Activated naive CD8-positive, alpha-beta T cell treated with anti-CD3 and anti-CD28 coated beads, Interleukin-2, amount 50 U/mL, for 16 hours (primary cell): ENCODE measurements around the gene GALT.

Experiments
- DNase-seq: peaks from one replicate; pipeline ENCODE4 v3.0.0-alpha.2; 2020; ENCODE audit warnings: low read depth, low spot score

Gene GALT

GRCh38 chr9:34684145-34684544, 37.7 kb downstream of the GALT start:
- no peak for DNase-seq

- no peak for DNase-seq
Observed at GRCh38 chr9:34684816-34685215, 38.3 kb downstream of the GALT start.

- DNase-seq, result no peak
Observed at GRCh38 chr9:34685591-34685990, 39.1 kb downstream of the GALT start.

DNA sequence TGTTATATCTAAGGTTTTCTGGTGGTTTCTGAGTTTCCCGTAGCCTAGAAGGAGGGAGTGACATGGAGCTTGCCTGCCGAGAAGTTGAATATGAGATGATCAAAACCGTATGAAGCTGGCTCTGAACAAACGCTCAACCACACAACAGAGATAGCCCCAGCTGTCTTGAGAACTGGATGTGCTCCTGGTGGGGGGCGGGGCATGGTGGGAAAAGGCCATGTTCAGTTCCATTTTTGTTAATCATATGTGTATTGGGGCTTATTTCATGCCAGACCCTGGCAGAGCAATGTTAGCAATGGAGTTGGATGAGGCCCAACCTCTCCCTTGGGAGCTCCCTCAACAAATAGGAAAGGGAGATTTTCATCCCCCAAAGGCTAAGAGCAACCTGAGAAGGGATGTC, 39.8 kb downstream of the GALT start:
- DNase-seq, result no peak

- DNase-seq, result no peak
Observed at GRCh38 chr9:34686732-34687131, 40.3 kb downstream of the GALT start.

GRCh38 chr9:34687276-34688030, 41.0 kb downstream of the GALT start:
- no peak for DNase-seq

- DNase-seq, result no peak
Observed at GRCh38 chr9:34688329-34689115, 42.0 kb downstream of the GALT start.

DNA sequence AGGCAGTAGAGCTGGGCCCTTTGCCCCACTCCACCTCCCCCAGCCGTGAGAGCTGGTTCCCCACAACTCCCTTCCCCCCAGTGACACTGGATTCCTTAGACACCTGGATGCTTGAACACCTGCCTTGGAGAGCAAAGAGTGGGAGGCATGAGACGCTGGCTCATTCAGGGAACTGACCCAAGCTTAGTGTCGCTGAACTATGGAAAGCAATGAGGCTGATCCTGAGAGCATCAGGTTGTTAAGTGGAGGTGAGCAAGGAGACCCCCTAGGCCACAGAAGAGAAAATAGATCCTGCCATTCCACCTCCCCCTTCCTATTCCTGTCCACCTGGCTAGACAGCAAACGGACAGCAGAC, 42.6 kb downstream of the GALT start:
- DNase-seq, result no peak

DNA sequence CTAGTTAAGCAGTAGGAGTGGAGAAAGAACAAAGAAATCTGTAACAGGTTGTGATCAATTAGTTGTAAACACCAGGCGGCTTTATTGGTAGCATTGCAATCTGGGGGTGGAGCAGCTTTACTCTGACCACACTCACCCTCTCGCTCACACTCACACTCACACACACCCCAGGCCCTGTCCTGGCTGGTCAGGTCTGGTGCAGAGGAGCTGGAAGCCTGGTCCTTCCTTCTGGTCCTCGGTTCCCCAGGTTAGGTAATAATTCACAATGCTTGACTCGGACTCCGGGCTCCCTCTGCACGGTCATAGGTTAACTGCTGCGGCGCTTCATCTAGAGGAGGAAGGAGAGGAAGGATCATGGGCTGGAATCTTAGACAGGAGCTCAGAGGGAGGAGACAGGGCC, 43.0 kb downstream of the GALT start:
- no peak for DNase-seq

- no peak for DNase-seq
Observed at GRCh38 chr9:34690983-34691935, 44.8 kb downstream of the GALT start, which contains the start of gene CCL19. Gene CCL19, minus strand, starts transcription at chr9:34691276. Its CDS starts 137 bp downstream, at chr9:34691139.

GRCh38 chr9:34691936-34692315, 45.5 kb downstream of the GALT start:
- no peak for DNase-seq

- no peak for DNase-seq
Observed at GRCh38 chr9:34693560-34693959, 47.1 kb downstream of the GALT start.

GRCh38 chr9:34694811-34695210, 48.3 kb downstream of the GALT start:
- DNase-seq, result no peak
